HL-60 (cell line): ENCODE measurements around the gene BIVM.

Experiments used
- CTCF ChIP-seq: IDR thresholded peaks from one replicate; pipeline ENCODE4 v1.5.1; 2011; ENCODE audit warnings: low read length, control low read depth, inconsistent platforms; ENCODE audit not compliant: insufficient read depth
- GABPA ChIP-seq: IDR thresholded peaks from 2 replicates; pipeline ENCODE4 v1.6.1; 2012; ENCODE audit warnings: low read depth
- POLR2AphosphoS5 ChIP-seq: IDR thresholded peaks from 2 replicates; pipeline ENCODE4 v1.6.1; 2012; ENCODE audit warnings: low read depth
- REST ChIP-seq: IDR thresholded peaks from 2 replicates; pipeline ENCODE4 v1.6.1; 2012; ENCODE audit warnings: low read depth; ENCODE audit not compliant: insufficient replicate concordance
- SPI1 ChIP-seq: IDR thresholded peaks from 2 replicates; pipeline ENCODE4 v1.6.1; 2012; ENCODE audit warnings: low read depth, mild to moderate bottlenecking, borderline replicate concordance

- TF ChIP-seq CTCF = no peak
- peak; percentile 21 for TF ChIP-seq REST
- peak; percentile 68 for TF ChIP-seq POLR2AphosphoS5
- TF ChIP-seq GABPA = peak; percentile 20; the same call in 1 of the 2 replicates
- peak; percentile 33; the same call in 1 of the 2 replicates for TF ChIP-seq SPI1
Observed at GRCh38 chr13:102779436-102780159, 19.3 kb upstream of the BIVM start.
